CD14-positive monocyte (primary cell): Measurements from ENCODE around the gene SLC4A4. TPM values are rescaled to one million over a fixed set of nuclear protein-coding genes. Genes with fewer than 3 reads are reported as not detected.

Source experiments
- DNase-seq, 3 donors: peaks; one replicate each; pipeline ENCODE4 v3.0.0-alpha.2; 2011 to 2022
- H2AFZ ChIP-seq: 2 replicates; pipeline ENCODE4 v1.6.0; 2012; ENCODE audit warnings: mild to moderate bottlenecking, low read depth, low read length, inconsistent platforms; ENCODE audit not compliant: insufficient read depth, poor library complexity, severe bottlenecking
- H3K27ac ChIP-seq, 2 donors: 1 replicate in 1 of 2; 2 replicates in 1 of 2; pipeline ENCODE4 v1.5.1; 2012 to 2013; ENCODE audit warnings: low read length in 2 of 2, control low read depth in 1 of 2, inconsistent platforms in 1 of 2, low read depth in 1 of 2, mild to moderate bottlenecking in 1 of 2
- H3K27me3 ChIP-seq, 2 donors: one replicate each; pipeline versions ENCODE4 v1.6.0 to v1.6.1; 2011 to 2013; ENCODE audit warnings: low read length in 2 of 2; ENCODE audit not compliant: control insufficient read depth in 2 of 2, insufficient read depth in 2 of 2
- H3K36me3 ChIP-seq, 2 donors: replicated peaks in 1 of 2; 1 replicate in 1 of 2; 2 replicates in 1 of 2; pipeline versions ENCODE4 v1.5.1 to v1.6.1; 2012 to 2013; ENCODE audit warnings: low read length in 2 of 2, control low read depth in 1 of 2, inconsistent platforms in 1 of 2, mild to moderate bottlenecking in 1 of 2; ENCODE audit not compliant: insufficient read depth in 2 of 2, control insufficient read depth in 1 of 2
- H3K4me1 ChIP-seq, 2 donors: 1 replicate in 1 of 2; 2 replicates in 1 of 2; pipeline versions ENCODE4 v1.5.1 to v1.6.1; 2012 to 2013; ENCODE audit warnings: low read length in 2 of 2, control low read depth in 1 of 2, inconsistent platforms in 1 of 2, mild to moderate bottlenecking in 1 of 2, moderate library complexity in 1 of 2; ENCODE audit not compliant: insufficient read depth in 2 of 2, control insufficient read depth in 1 of 2
- H3K4me2 ChIP-seq: replicated peaks from 2 replicates; pipeline ENCODE3; 2012; ENCODE audit warnings: low read length, moderate library complexity, mild to moderate bottlenecking; ENCODE audit not compliant: poor library complexity, severe bottlenecking; ENCODE audit errors: extremely low read depth
- H3K4me3 ChIP-seq, 3 experiments: fragments of 200-600 bp in 1 of 3; sonication (generic) in 1 of 3; replicated peaks in 1 of 3; 1 replicate in 2 of 3; 2 replicates in 1 of 3; pipeline ENCODE4 v1.5.1; 2011 to 2013; ENCODE audit warnings: low read length in 3 of 3, mild to moderate bottlenecking in 3 of 3, control low read depth in 2 of 3, low read depth in 2 of 3, inconsistent platforms in 1 of 3, moderate library complexity in 1 of 3
- H3K79me2 ChIP-seq: 2 replicates; pipeline ENCODE4 v1.6.0; 2012; ENCODE audit warnings: mild to moderate bottlenecking, control low read depth, inconsistent platforms, low read length, moderate library complexity; ENCODE audit not compliant: insufficient read depth
- H3K9ac ChIP-seq: 2 replicates; pipeline ENCODE4 v1.6.0; 2017; ENCODE audit warnings: low read length, mild to moderate bottlenecking; ENCODE audit not compliant: insufficient read depth, poor library complexity, severe bottlenecking
- H3K9me3 ChIP-seq, 2 donors: replicated peaks in 1 of 2; 1 replicate in 1 of 2; 2 replicates in 1 of 2; pipeline versions ENCODE4 v1.5.1 to v1.6.1; 2012 to 2013; ENCODE audit warnings: low read length in 2 of 2, control low read depth in 1 of 2; ENCODE audit not compliant: control insufficient read depth in 1 of 2, insufficient read depth in 1 of 2
- H4K20me1 ChIP-seq: 2 replicates; pipeline ENCODE4 v1.6.0; 2012; ENCODE audit warnings: mild to moderate bottlenecking, low read length, control low read depth, moderate library complexity; ENCODE audit not compliant: insufficient read depth
- H3K27ac Mint-ChIP-seq, 7 donors: one replicate each; pipeline ENCODE4 v1.8.0; 2020; ENCODE audit warnings: mild to moderate bottlenecking in 7 of 7, mixed read lengths in 7 of 7, moderate library complexity in 6 of 7, inconsistent platforms in 2 of 7
- H3K27me3 Mint-ChIP-seq, 3 donors: one replicate each; pipeline ENCODE4 v1.8.0; 2021 to 2022; ENCODE audit warnings: low read depth in 3 of 3, mild to moderate bottlenecking in 3 of 3, mixed read lengths in 3 of 3, moderate library complexity in 3 of 3, inconsistent platforms in 1 of 3
- H3K36me3 Mint-ChIP-seq, 2 donors: one replicate each; pipeline ENCODE4 v1.8.0; 2020; ENCODE audit warnings: mixed read lengths in 2 of 2, inconsistent platforms in 1 of 2, mild to moderate bottlenecking in 1 of 2
- H3K4me1 Mint-ChIP-seq: one replicate; pipeline ENCODE4 v1.8.0; 2020; ENCODE audit warnings: mild to moderate bottlenecking, mixed read lengths
- H3K4me3 Mint-ChIP-seq, 2 donors: one replicate each; pipeline ENCODE4 v1.8.0; 2020; ENCODE audit warnings: mild to moderate bottlenecking in 2 of 2, mixed read lengths in 2 of 2, moderate library complexity in 1 of 2
- H3K9me3 Mint-ChIP-seq, 7 donors: one replicate each; pipeline ENCODE4 v1.8.0; 2020 to 2022; ENCODE audit warnings: mixed read lengths in 7 of 7, mild to moderate bottlenecking in 6 of 7, moderate library complexity in 6 of 7, inconsistent platforms in 2 of 7
- CTCF ChIP-seq: fragments of 200-600 bp; IDR thresholded peaks from one replicate; pipeline ENCODE4 v1.8.0; 2022; ENCODE audit warnings: antibody characterized with exemption, mild to moderate bottlenecking
- WGBS: methylation state at CpG from one replicate; pipeline ENCODE4 v1.1.5; 2013; ENCODE audit warnings: missing lambda C conversion rate; ENCODE audit not compliant: insufficient coverage; 5-methylcytosine and 5-hydroxymethylcytosine counted together
- intact Hi-C, 2 donors: fragments of 100-400 bp; cut with micrococcal nuclease; formaldehyde crosslinking; loops; one replicate each; pipeline versions ENCODE4 v1.15.0 to v1.15.1; 2023
- polyA plus RNA-seq, 3 donors: library from polyadenylated mRNA; depleted of rRNA in 1 of 3; unstranded in 2 of 3; stranded (reverse) in 1 of 3; fragments of 300-500 nt in 2 of 3; fragments of >200 nt in 1 of 3; fragmentation: Illumina TruSeq in 2 of 3; gene quantifications; 1 replicate in 2 of 3; 2 replicates in 1 of 3; pipeline ENCODE4 v1.2.3, GENCODE V29; 2012 to 2021

The SLC4A4 gene
- polyA plus RNA-seq, 3 donors, result 0.03 TPM; not detected in 2

- no peak overlapping the region for H3K27ac ChIP-seq
These were observed 206.3 kb downstream of the SLC4A4 start for GRCh38 chr4:71545168-71545567.

GRCh38 chr4:71549516-71550160, 210.8 kb downstream of the SLC4A4 start:
- Histone ChIP-seq H3K4me3 (no peak overlapping the region), H3K4me2 (no peak overlapping the region), H2AFZ (no peak overlapping the region), H3K79me2 (no peaks in the 10 kb centered on the region), H3K4me1 (no peaks in the 10 kb centered on the region), H3K9me3 (no peaks in the 10 kb centered on the region), H3K9ac (no peak overlapping the region), H3K27me3 (no peaks in the 10 kb centered on the region), H3K27ac (no peak overlapping the region), H3K36me3 (no peaks in the 10 kb centered on the region), H4K20me1 (no peaks in the 10 kb centered on the region)
- peaks cover 0 to 8% (median 0%) of the 10 kb centered on the region in 3 donors for H3K27me3 Mint-ChIP-seq
- intact Hi-C loops, result no loop called here
- H3K36me3 Mint-ChIP-seq, result no peaks in the 10 kb centered on the region
- no CpG with 5 or more reads among the region's 3 CpGs for WGBS
- no peak overlapping the region for H3K27ac Mint-ChIP-seq
- no peak for TF ChIP-seq CTCF
- no peak for DNase-seq
- no peaks in the 10 kb centered on the region for H3K4me1 Mint-ChIP-seq
- no peak overlapping the region for H3K4me3 Mint-ChIP-seq
- no peaks in the 10 kb centered on the region for H3K9me3 Mint-ChIP-seq

More at GRCh38 chr4:71545168-71545567, 206.3 kb downstream of the SLC4A4 start:
- H3K4me2 ChIP-seq, result no peak overlapping the region
- H3K27me3 ChIP-seq, result no peaks in the 10 kb centered on the region
- Mint-ChIP-seq H3K9me3 (no peaks in the 10 kb centered on the region), H3K27me3 (peaks cover 0 to 8% (median 0%) of the 10 kb centered on the region in 3 donors), H3K4me3 (no peak overlapping the region), H3K4me1 (peaks cover 4% of the 10 kb centered on the region), H3K36me3 (no peaks in the 10 kb centered on the region), H3K27ac (no peak overlapping the region)
- no CpG with 5 or more reads among the region's 3 CpGs for WGBS
- no peak for DNase-seq
- H3K4me1 ChIP-seq, result no peaks in the 10 kb centered on the region
- no peak overlapping the region for H3K9ac ChIP-seq
- no peaks in the 10 kb centered on the region for H3K79me2 ChIP-seq
- TF ChIP-seq CTCF, result no peak
- intact Hi-C loops, result no loop called here
- no peaks in the 10 kb centered on the region for H3K36me3 ChIP-seq
- no peaks in the 10 kb centered on the region for H4K20me1 ChIP-seq
- H3K4me3 ChIP-seq, result no peak overlapping the region
- no peaks in the 10 kb centered on the region for H3K9me3 ChIP-seq
- H2AFZ ChIP-seq, result no peak overlapping the region
